GM18519 (cell line): ENCODE measurements around the gene IFITM1.
"Not testable (repeated sequence)": the region's sequence is repeated elsewhere in the genome, so short reads cannot be mapped to it uniquely, and the experiment has no call there.

Experiments used
- ATAC-seq: cut with Tn5 transposase; IDR thresholded peaks from one replicate; pipeline ENCODE4 v1.9.1; 2021; ENCODE audit warnings: mild to moderate bottlenecking, moderate library complexity; ENCODE audit not compliant: unreplicated experiment, low FRiP score

IFITM1 gene

GRCh38 chr11:339963-340362 lies 26.1 kb downstream of the IFITM1 start:
- ATAC-seq, result no peak

GRCh38 chr11:340539-341512 lies 27.0 kb downstream of the IFITM1 start:
- no peak for ATAC-seq

GRCh38 chr11:342328-342727 lies 28.5 kb downstream of the IFITM1 start:
- no peak for ATAC-seq

GRCh38 chr11:344836-345578 lies 31.2 kb downstream of the IFITM1 start:
- ATAC-seq, result no peak

GRCh38 chr11:346529-346928 lies 32.7 kb downstream of the IFITM1 start:
- ATAC-seq, result no peak

GRCh38 chr11:349270-349954 lies 35.6 kb downstream of the IFITM1 start:
- ATAC-seq, result not testable (repeated sequence)

GRCh38 chr11:350033-350722 lies 36.3 kb downstream of the IFITM1 start:
- ATAC-seq, result not testable (repeated sequence)

GRCh38 chr11:350723-351255 lies 36.9 kb downstream of the IFITM1 start:
- no peak for ATAC-seq

GRCh38 chr11:351411-351810 lies 37.6 kb downstream of the IFITM1 start:
- ATAC-seq, result no peak

GRCh38 chr11:352456-353031 lies 38.7 kb downstream of the IFITM1 start:
- no peak for ATAC-seq

- ATAC-seq, result no peak
Observed at GRCh38 chr11:353179-353873, 39.5 kb downstream of the IFITM1 start.

GRCh38 chr11:355581-356458 lies 42.0 kb downstream of the IFITM1 start:
- no peak for ATAC-seq

GRCh38 chr11:356610-357009 lies 42.8 kb downstream of the IFITM1 start:
- no peak for ATAC-seq

GRCh38 chr11:357582-357981 lies 43.7 kb downstream of the IFITM1 start:
- ATAC-seq, result no peak

GRCh38 chr11:358129-358800 lies 44.4 kb downstream of the IFITM1 start:
- no peak for ATAC-seq

- no peak for ATAC-seq
Observed at GRCh38 chr11:359181-359714, 45.4 kb downstream of the IFITM1 start.
